Left lung (tissue), 10 donors: ENCODE measurements around the gene ABCA5. TPM values are rescaled to one million over a fixed set of nuclear protein-coding genes. Genes with fewer than 3 reads are reported as not detected.
A peak's percentile ranks its signal among the peaks of the same experiment; 100 is the strongest.

Experiments used
- ATAC-seq: fragments of 200-7000 bp; cut with Tn5 transposase; one replicate; pipeline ENCODE4 v1.9.1; 2020; ENCODE audit warnings: moderate library complexity
- DNase-seq, 4 donors: peaks; one replicate each; pipeline ENCODE4 v3.0.0-alpha.2; 2013 to 2020
- H3K27ac ChIP-seq, 2 donors: fragments of 200-600 bp; sonication (generic) in 1 of 2; one replicate each; pipeline versions ENCODE4 v1.5.0 to v1.8.0; 2020 to 2021
- H3K27me3 ChIP-seq, 2 donors: fragments of 200-600 bp; sonication (generic) in 1 of 2; one replicate each; pipeline versions ENCODE4 v1.5.0 to v1.8.0; 2020 to 2021
- H3K36me3 ChIP-seq, 2 donors: fragments of 200-600 bp; sonication (generic) in 1 of 2; one replicate each; pipeline versions ENCODE4 v1.5.0 to v1.8.0; 2020 to 2021
- H3K4me1 ChIP-seq, 2 donors: fragments of 200-600 bp; one replicate each; pipeline ENCODE4 v1.8.0; 2021
- H3K4me3 ChIP-seq, 2 donors: fragments of 200-600 bp; sonication (generic) in 1 of 2; one replicate each; pipeline versions ENCODE4 v1.5.0 to v1.8.0; 2020 to 2021; ENCODE audit warnings: mild to moderate bottlenecking in 1 of 2
- H3K9me3 ChIP-seq, 2 donors: fragments of 200-600 bp; sonication (generic) in 1 of 2; one replicate each; pipeline versions ENCODE4 v1.5.0 to v1.8.0; 2020 to 2021
- CTCF ChIP-seq, 2 donors: fragments of 200-600 bp; sonication (generic) in 1 of 2; IDR thresholded peaks; one replicate each; pipeline versions ENCODE4 v1.5.0 to v1.8.0; 2021; ENCODE audit warnings: antibody characterized with exemption in 2 of 2
- intact Hi-C, 2 donors: fragments of 100-400 bp; cut with DNase I; formaldehyde crosslinking; loops; one replicate each; pipeline versions ENCODE4 v1.11.2 to v1.14.2; 2022
- polyA plus RNA-seq, 6 donors: library from polyadenylated mRNA; unstranded; fragments of 120-200 nt; gene quantifications; one replicate each; pipeline ENCODE4 v1.2.1, GENCODE V29; 2013; ENCODE audit not compliant: insufficient read length in 6 of 6
- total RNA-seq, 2 donors: library from RNA; stranded (reverse); fragmentation: NEBNext Ultra II Directional; extraction: Animal tissue kit (Norgen Biotek cat#: 25700); gene quantifications; one replicate each; pipeline ENCODE4 v1.2.1, GENCODE V29; 2021
- donor health status: DM: no; HTN: yes; CAD: no.
- donor health status: DM: no; HTN: no; CAD: no.

The ABCA5 gene
- total and polyA plus RNA-seq, 8 donors = 14.7 to 29.8 (median 20.0) TPM

GRCh38 chr17:69235338-69236058, 91.4 kb downstream of the ABCA5 start:
- ATAC-seq (peak; percentile 98), DNase-seq (peak in 3 of 4 donors; percentile 62 to 84 (median 76))
- H3K9me3 ChIP-seq = peaks cover 6 to 11% of the 10 kb centered on the region in 2 donors

GRCh38 chr17:69232650-69233049, 94.3 kb downstream of the ABCA5 start:
- Histone ChIP-seq H3K36me3 (no peaks in the 10 kb centered on the region), H3K4me1 (peaks cover 0 to 4% of the 10 kb centered on the region in 2 donors), H3K27me3 (no peaks in the 10 kb centered on the region), H3K27ac (no peak overlapping the region), H3K9me3 (peaks cover 6 to 11% of the 10 kb centered on the region in 2 donors), H3K4me3 (no peak overlapping the region)
- intact Hi-C loops = no loop called here
- TF ChIP-seq CTCF (IDR thresholded peaks at IDR 0.05) = no peak
- DNase-seq = no peak
- no peak for ATAC-seq

More at GRCh38 chr17:69235338-69236058, 91.4 kb downstream of the ABCA5 start:
- peak; percentile 67 to 68 for TF ChIP-seq CTCF (IDR thresholded peaks at IDR 0.05)
- H3K36me3 ChIP-seq = no peaks in the 10 kb centered on the region
- peaks cover 0 to 4% of the 10 kb centered on the region in 2 donors for H3K4me1 ChIP-seq
- H3K27ac ChIP-seq = no peak overlapping the region
- intact Hi-C loops = loop anchor here in 1 of 2 donors (5.0 kb wide), 1 partner anchor 458 kb away; no protein-coding TSS in a partner anchor
- H3K27me3 ChIP-seq = no peaks in the 10 kb centered on the region
- H3K4me3 ChIP-seq = no peak overlapping the region

GRCh38 chr17:69231521-69231920, 95.4 kb downstream of the ABCA5 start:
- intact Hi-C loops = no loop called here
- H3K4me1 ChIP-seq = peaks cover 0 to 4% of the 10 kb centered on the region in 2 donors
- H3K27ac ChIP-seq = no peak overlapping the region
- H3K27me3 ChIP-seq = no peaks in the 10 kb centered on the region
- ATAC-seq = no peak
- peaks cover 6 to 11% of the 10 kb centered on the region in 2 donors for H3K9me3 ChIP-seq
- DNase-seq = no peak
- no peak for TF ChIP-seq CTCF (IDR thresholded peaks at IDR 0.05)
- H3K4me3 ChIP-seq = no peak overlapping the region
- H3K36me3 ChIP-seq = no peaks in the 10 kb centered on the region

GRCh38 chr17:69230939-69231338, 96.0 kb downstream of the ABCA5 start:
- intact Hi-C loops = no loop called here
- no peaks in the 10 kb centered on the region for H3K27me3 ChIP-seq
- H3K9me3 ChIP-seq = peaks cover 6 to 11% of the 10 kb centered on the region in 2 donors
- H3K4me1 ChIP-seq = peaks cover 0 to 4% of the 10 kb centered on the region in 2 donors
- H3K36me3 ChIP-seq = no peaks in the 10 kb centered on the region
- no peak for TF ChIP-seq CTCF (IDR thresholded peaks at IDR 0.05)
- DNase-seq (no peak), ATAC-seq (no peak)
- no peak overlapping the region for H3K4me3 ChIP-seq
- H3K27ac ChIP-seq = no peak overlapping the region

- Histone ChIP-seq H3K9me3 (peaks cover 6 to 11% of the 10 kb centered on the region in 2 donors), H3K4me1 (no peaks in the 10 kb centered on the region), H3K27me3 (no peaks in the 10 kb centered on the region), H3K4me3 (no peak within 1 kb of the TSS), H3K27ac (peak within 1 kb of the TSS; percentile 23 to 45), H3K36me3 (no peaks in the 10 kb centered on the region)
- no peak for ATAC-seq
- intact Hi-C loops = no loop called here
- no peak for TF ChIP-seq CTCF (IDR thresholded peaks at IDR 0.05)
- DNase-seq = peak in 1 of 4 donors; percentile 16
Measured at GRCh38 chr17:69228576-69228975, 98.4 kb downstream of the ABCA5 start, which contains the start of gene ABCA10. Gene ABCA10, minus strand, starts transcription at chr17:69228824. Its CDS starts 3,466 bp downstream, at chr17:69225358.
